Measurements from ENCODE around the gene AFTPH. TPM values are rescaled to one million over a fixed set of nuclear protein-coding genes. Genes with fewer than 3 reads are reported as not detected.

Gene AFTPH
- total RNA-seq, 1 donor = 38.7 TPM

DNA sequence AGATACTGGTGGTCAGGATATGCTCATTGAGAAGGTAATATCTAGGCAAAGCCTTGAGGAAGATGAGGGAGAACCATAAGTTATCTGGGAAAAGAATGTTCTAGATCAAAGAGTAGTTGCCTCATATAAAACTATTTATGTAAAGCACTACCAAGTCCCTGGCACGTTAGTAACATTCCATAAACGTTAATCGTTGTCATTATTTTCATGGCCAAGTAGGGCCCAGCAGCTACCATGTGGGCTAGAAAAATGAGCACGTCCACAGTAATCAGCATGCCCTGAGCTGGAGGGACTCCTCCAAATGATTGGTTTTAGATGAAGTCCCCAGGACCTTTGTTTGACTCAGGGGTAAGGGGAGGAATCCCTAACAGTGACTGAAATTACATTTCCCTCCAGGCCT, 32.7 kb upstream of the AFTPH start:
- Histone ChIP-seq H3K4me1 (ENCODE audit: insufficient read depth, low read length) (no peaks in the 10 kb centered on the region), H3K9me3 (ENCODE audit: low read depth, low read length) (no peaks in the 10 kb centered on the region), H3K27me3 (ENCODE audit: insufficient read depth, low read length) (peaks cover 22% of the 10 kb centered on the region), H3K27ac (ENCODE audit: low read depth, low read length) (no peak overlapping the region), H2AFZ (ENCODE audit: low read length) (no peak overlapping the region), H3K4me2 (ENCODE audit: insufficient read depth, low read length) (no peak overlapping the region), H3K79me2 (ENCODE audit: insufficient read depth, low read length) (no peaks in the 10 kb centered on the region), H4K20me1 (ENCODE audit: insufficient read depth, low read length) (no peaks in the 10 kb centered on the region), H3K36me3 (ENCODE audit: insufficient read depth, low read length) (no peaks in the 10 kb centered on the region), H3K4me3 (ENCODE audit: insufficient read depth, low read length) (no peak overlapping the region)
- no peak for DNase-seq (ENCODE audit: insufficient read length, low spot score, missing footprints)
- TF ChIP-seq, protein P1, sequence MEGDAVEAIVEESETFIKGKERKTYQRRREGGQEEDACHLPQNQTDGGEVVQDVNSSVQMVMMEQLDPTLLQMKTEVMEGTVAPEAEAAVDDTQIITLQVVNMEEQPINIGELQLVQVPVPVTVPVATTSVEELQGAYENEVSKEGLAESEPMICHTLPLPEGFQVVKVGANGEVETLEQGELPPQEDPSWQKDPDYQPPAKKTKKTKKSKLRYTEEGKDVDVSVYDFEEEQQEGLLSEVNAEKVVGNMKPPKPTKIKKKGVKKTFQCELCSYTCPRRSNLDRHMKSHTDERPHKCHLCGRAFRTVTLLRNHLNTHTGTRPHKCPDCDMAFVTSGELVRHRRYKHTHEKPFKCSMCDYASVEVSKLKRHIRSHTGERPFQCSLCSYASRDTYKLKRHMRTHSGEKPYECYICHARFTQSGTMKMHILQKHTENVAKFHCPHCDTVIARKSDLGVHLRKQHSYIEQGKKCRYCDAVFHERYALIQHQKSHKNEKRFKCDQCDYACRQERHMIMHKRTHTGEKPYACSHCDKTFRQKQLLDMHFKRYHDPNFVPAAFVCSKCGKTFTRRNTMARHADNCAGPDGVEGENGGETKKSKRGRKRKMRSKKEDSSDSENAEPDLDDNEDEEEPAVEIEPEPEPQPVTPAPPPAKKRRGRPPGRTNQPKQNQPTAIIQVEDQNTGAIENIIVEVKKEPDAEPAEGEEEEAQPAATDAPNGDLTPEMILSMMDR (IDR thresholded peaks at IDR 0.05; ENCODE audit: extremely low read depth, low read depth, low read length) = no peak

DNA sequence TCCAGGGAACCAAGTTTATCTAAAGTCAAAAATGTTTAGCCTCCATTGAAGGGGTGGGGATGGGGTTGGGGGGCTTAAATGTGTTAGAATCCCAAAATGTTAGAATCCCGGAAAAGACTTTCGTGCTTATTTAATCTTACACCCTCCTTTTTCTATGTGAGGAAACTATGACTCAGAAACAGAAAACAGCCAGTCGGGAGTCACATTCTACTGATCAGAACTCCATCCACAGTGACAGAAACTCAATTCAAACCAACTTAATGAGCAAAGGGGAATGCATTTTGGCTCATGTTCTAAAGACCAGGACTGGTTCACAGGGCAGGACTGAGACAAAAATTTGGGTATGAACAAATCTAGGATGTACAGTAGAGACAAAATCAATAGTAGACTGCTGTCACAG, 31.9 kb upstream of the AFTPH start:
- Histone ChIP-seq H3K4me3 (ENCODE audit: insufficient read depth, low read length) (no peak overlapping the region), H3K79me2 (ENCODE audit: insufficient read depth, low read length) (no peaks in the 10 kb centered on the region), H3K27me3 (ENCODE audit: insufficient read depth, low read length) (peaks cover 23% of the 10 kb centered on the region), H3K9me3 (ENCODE audit: low read depth, low read length) (no peaks in the 10 kb centered on the region), H2AFZ (ENCODE audit: low read length) (no peak overlapping the region), H3K4me2 (ENCODE audit: insufficient read depth, low read length) (no peak overlapping the region), H3K4me1 (ENCODE audit: insufficient read depth, low read length) (no peaks in the 10 kb centered on the region), H3K36me3 (ENCODE audit: insufficient read depth, low read length) (no peaks in the 10 kb centered on the region), H4K20me1 (ENCODE audit: insufficient read depth, low read length) (no peaks in the 10 kb centered on the region), H3K27ac (ENCODE audit: low read depth, low read length) (no peak overlapping the region)
- TF ChIP-seq, protein P1 (IDR thresholded peaks at IDR 0.05; ENCODE audit: extremely low read depth, low read depth, low read length) = no peak
- no peak for DNase-seq (ENCODE audit: insufficient read length, low spot score, missing footprints)

DNA sequence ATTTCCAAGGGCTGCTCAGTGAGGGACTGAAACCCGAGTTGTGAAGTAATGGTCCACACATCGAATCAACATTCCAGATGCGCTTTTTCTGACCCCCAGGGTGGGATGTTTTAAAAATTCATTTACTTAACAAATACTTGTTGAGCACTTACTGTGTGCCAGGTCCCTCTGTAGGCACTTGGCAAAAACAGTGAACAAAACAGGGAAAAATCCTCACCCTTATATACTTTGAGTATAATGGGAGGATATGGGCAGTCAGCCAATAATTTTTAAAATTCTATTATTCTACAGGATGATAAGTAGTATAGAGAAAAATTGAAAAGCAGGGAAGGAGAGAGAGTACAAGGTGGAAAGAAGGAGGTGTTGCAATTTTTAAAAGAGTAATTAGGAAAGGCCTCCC, 31.3 kb upstream of the AFTPH start:
- H3K79me2 ChIP-seq (ENCODE audit: insufficient read depth, low read length) = no peaks in the 10 kb centered on the region

DNA sequence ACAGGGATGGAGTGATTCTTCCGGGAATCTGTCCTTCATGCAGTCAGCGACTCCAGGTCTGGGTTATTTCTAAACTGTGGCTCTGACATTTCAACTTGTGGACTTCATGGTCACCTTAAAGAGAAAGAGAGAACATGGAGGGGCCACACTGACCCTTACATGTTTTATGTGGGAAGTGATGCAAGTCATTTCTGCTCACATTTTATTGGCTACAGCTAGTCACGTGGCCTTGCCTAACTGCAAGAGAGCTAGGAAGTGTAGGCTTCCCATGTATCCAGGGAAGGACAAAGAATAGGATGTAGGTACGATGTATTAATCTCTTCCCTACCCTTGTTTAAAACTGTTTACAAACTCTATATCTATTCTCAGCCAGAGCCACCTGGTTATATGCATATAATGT, 30.3 kb upstream of the AFTPH start:
- no peaks in the 10 kb centered on the region for H4K20me1 ChIP-seq (ENCODE audit: insufficient read depth, low read length)
- TF ChIP-seq, protein P1 (IDR thresholded peaks at IDR 0.05; ENCODE audit: extremely low read depth, low read depth, low read length) = no peak
- no peaks in the 10 kb centered on the region for H3K36me3 ChIP-seq (ENCODE audit: insufficient read depth, low read length)
- DNase-seq (ENCODE audit: insufficient read length, low spot score, missing footprints) = no peak
- H3K27ac ChIP-seq (ENCODE audit: low read depth, low read length) = no peak overlapping the region
- no peak overlapping the region for H2AFZ ChIP-seq (ENCODE audit: low read length)
- no peak overlapping the region for H3K4me2 ChIP-seq (ENCODE audit: insufficient read depth, low read length)
- no peaks in the 10 kb centered on the region for H3K9me3 ChIP-seq (ENCODE audit: low read depth, low read length)
- H3K4me3 ChIP-seq (ENCODE audit: insufficient read depth, low read length) = no peak overlapping the region
- H3K79me2 ChIP-seq (ENCODE audit: insufficient read depth, low read length) = no peaks in the 10 kb centered on the region
- H3K4me1 ChIP-seq (ENCODE audit: insufficient read depth, low read length) = no peaks in the 10 kb centered on the region
- peaks cover 35% of the 10 kb centered on the region for H3K27me3 ChIP-seq (ENCODE audit: insufficient read depth, low read length)

More for the DNA sequence above, 31.3 kb upstream of the AFTPH start:
- no peak overlapping the region for H3K4me2 ChIP-seq (ENCODE audit: insufficient read depth, low read length)
- H3K9me3 ChIP-seq (ENCODE audit: low read depth, low read length) = no peaks in the 10 kb centered on the region
- TF ChIP-seq, protein P1 (IDR thresholded peaks at IDR 0.05; ENCODE audit: extremely low read depth, low read depth, low read length) = no peak
- peaks cover 26% of the 10 kb centered on the region for H3K27me3 ChIP-seq (ENCODE audit: insufficient read depth, low read length)
- no peak overlapping the region for H3K27ac ChIP-seq (ENCODE audit: low read depth, low read length)
- no peak for DNase-seq (ENCODE audit: insufficient read length, low spot score, missing footprints)
- no peaks in the 10 kb centered on the region for H3K4me1 ChIP-seq (ENCODE audit: insufficient read depth, low read length)
- H2AFZ ChIP-seq (ENCODE audit: low read length) = no peak overlapping the region
- no peak overlapping the region for H3K4me3 ChIP-seq (ENCODE audit: insufficient read depth, low read length)
- H4K20me1 ChIP-seq (ENCODE audit: insufficient read depth, low read length) = no peaks in the 10 kb centered on the region
- H3K36me3 ChIP-seq (ENCODE audit: insufficient read depth, low read length) = no peaks in the 10 kb centered on the region
